ENCODE measurements around the gene DOCK2.

- no peak for TF ChIP-seq CTCF (IDR thresholded peaks at IDR 0.05)
- TF ChIP-seq, protein P1, sequence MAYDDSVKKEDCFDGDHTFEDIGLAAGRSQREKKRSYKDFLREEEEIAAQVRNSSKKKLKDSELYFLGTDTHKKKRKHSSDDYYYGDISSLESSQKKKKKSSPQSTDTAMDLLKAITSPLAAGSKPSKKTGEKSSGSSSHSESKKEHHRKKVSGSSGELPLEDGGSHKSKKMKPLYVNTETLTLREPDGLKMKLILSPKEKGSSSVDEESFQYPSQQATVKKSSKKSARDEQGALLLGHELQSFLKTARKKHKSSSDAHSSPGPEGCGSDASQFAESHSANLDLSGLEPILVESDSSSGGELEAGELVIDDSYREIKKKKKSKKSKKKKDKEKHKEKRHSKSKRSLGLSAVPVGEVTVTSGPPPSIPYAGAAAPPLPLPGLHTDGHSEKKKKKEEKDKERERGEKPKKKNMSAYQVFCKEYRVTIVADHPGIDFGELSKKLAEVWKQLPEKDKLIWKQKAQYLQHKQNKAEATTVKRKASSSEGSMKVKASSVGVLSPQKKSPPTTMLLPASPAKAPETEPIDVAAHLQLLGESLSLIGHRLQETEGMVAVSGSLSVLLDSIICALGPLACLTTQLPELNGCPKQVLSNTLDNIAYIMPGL (CRISPR knock-in tag; IDR thresholded peaks at IDR 0.05; ENCODE audit: borderline replicate concordance), result no peak
- TF ChIP-seq SMC3 (IDR thresholded peaks at IDR 0.05), result no peak
- TF ChIP-seq POLR2A (IDR thresholded peaks at IDR 0.05; ENCODE audit: low read length), result no peak
- no peak for TF ChIP-seq MAFK (IDR thresholded peaks at IDR 0.05; ENCODE audit: partially characterized antibody)
- TF ChIP-seq JUNB (IDR thresholded peaks at IDR 0.05), result no peak
- TF ChIP-seq KDM1A (IDR thresholded peaks at IDR 0.05; ENCODE audit: low read depth), result no peak
- no peak for TF ChIP-seq ESRRA (IDR thresholded peaks at IDR 0.05; ENCODE audit: borderline replicate concordance, low read length)
- no peak for TF ChIP-seq CEBPB (IDR thresholded peaks at IDR 0.05)
- no peak for TF ChIP-seq MYC (IDR thresholded peaks at IDR 0.05; ENCODE audit: borderline replicate concordance, low read length)
- no peak for TF ChIP-seq EP300 (IDR thresholded peaks at IDR 0.05)
- no peak for TF ChIP-seq RCOR1 (IDR thresholded peaks at IDR 0.05; ENCODE audit: low read depth, low read length)
- TF ChIP-seq CBX2 (IDR thresholded peaks at IDR 0.05; ENCODE audit: borderline replicate concordance, low read depth), result no peak
Measured at GRCh38 chr5:170113522-170113900, 476.4 kb downstream of the DOCK2 start.

All from A549 (cell line).